Astrocyte (in vitro differentiated cells and primary cell): ENCODE measurements around the gene MIA2. TPM values are rescaled to one million over a fixed set of nuclear protein-coding genes. Genes with fewer than 3 reads are reported as not detected.

ENCODE experiments used
- DNase-seq: peaks from one replicate; pipeline ENCODE4 v3.0.0-alpha.2; 2010; ENCODE audit warnings: low read depth
- FAIRE-seq: peaks from 2 replicates; lab custom pipeline; 2011; peaks lifted over from hg19 to GRCh38; lab: Jason Lieb, UNC
- H2AFZ ChIP-seq: 2 replicates; pipeline ENCODE4 v1.6.0; 2012; ENCODE audit warnings: low read depth, low read length, inconsistent platforms
- H3K27ac ChIP-seq: 2 replicates; pipeline ENCODE4 v1.5.1; 2011; ENCODE audit warnings: low read depth, low read length, inconsistent platforms
- H3K27me3 ChIP-seq: 2 replicates; pipeline ENCODE4 v1.6.0; 2011; ENCODE audit warnings: low read length, inconsistent platforms; ENCODE audit not compliant: insufficient read depth
- H3K36me3 ChIP-seq: 2 replicates; pipeline ENCODE4 v1.5.1; 2011; ENCODE audit warnings: low read length, inconsistent platforms; ENCODE audit not compliant: insufficient read depth
- H3K4me1 ChIP-seq: 2 replicates; pipeline ENCODE4 v1.5.1; 2011; ENCODE audit warnings: low read length, inconsistent platforms; ENCODE audit not compliant: insufficient read depth
- H3K4me2 ChIP-seq: 2 replicates; pipeline ENCODE4 v1.6.0; 2012; ENCODE audit warnings: low read length, inconsistent platforms
- H3K4me3 ChIP-seq: 2 replicates; pipeline ENCODE4 v1.5.1; 2011; ENCODE audit warnings: low read depth, mild to moderate bottlenecking, low read length, inconsistent platforms; ENCODE audit not compliant: insufficient read depth
- H3K79me2 ChIP-seq: 2 replicates; pipeline ENCODE4 v1.6.0; 2012; ENCODE audit warnings: mild to moderate bottlenecking, low read length, inconsistent platforms; ENCODE audit not compliant: insufficient read depth
- H3K9ac ChIP-seq: 2 replicates; pipeline ENCODE4 v1.6.0; 2012; ENCODE audit warnings: mild to moderate bottlenecking, low read length, inconsistent platforms
- H3K9me3 ChIP-seq: 2 replicates; pipeline ENCODE4 v1.5.1; 2012; ENCODE audit warnings: low read depth, mild to moderate bottlenecking, low read length, inconsistent platforms; ENCODE audit not compliant: insufficient read depth
- H4K20me1 ChIP-seq: 2 replicates; pipeline ENCODE4 v1.6.0; 2012; ENCODE audit warnings: low read length, inconsistent platforms; ENCODE audit not compliant: insufficient read depth
- H3K27ac Mint-ChIP-seq: one replicate; pipeline ENCODE4 v1.8.0; 2021; ENCODE audit warnings: mild to moderate bottlenecking, mixed read lengths; ENCODE audit not compliant: unreplicated experiment
- H3K27me3 Mint-ChIP-seq: one replicate; pipeline ENCODE4 v1.8.0; 2021; ENCODE audit warnings: low read depth, mixed read lengths; ENCODE audit not compliant: unreplicated experiment
- H3K36me3 Mint-ChIP-seq: one replicate; pipeline ENCODE4 v1.8.0; 2021; ENCODE audit warnings: low read depth, mixed read lengths; ENCODE audit not compliant: unreplicated experiment
- H3K4me1 Mint-ChIP-seq: one replicate; pipeline ENCODE4 v1.8.0; 2021; ENCODE audit warnings: low read depth, mixed read lengths; ENCODE audit not compliant: unreplicated experiment
- H3K4me3 Mint-ChIP-seq: one replicate; pipeline ENCODE4 v1.8.0; 2021; ENCODE audit warnings: mild to moderate bottlenecking, moderate library complexity, mixed read lengths; ENCODE audit not compliant: unreplicated experiment
- H3K9me3 Mint-ChIP-seq: one replicate; pipeline ENCODE4 v1.8.0; 2021; ENCODE audit warnings: mild to moderate bottlenecking, mixed read lengths; ENCODE audit not compliant: unreplicated experiment
- CTCF ChIP-seq: IDR thresholded peaks from 2 replicates; pipeline ENCODE4 v1.5.1; 2011; ENCODE audit warnings: low read depth, mild to moderate bottlenecking, inconsistent platforms, low read length, moderate library complexity; ENCODE audit not compliant: insufficient read depth
- EZH2 ChIP-seq: IDR thresholded peaks from 2 replicates; pipeline ENCODE4 v1.6.1; 2012; ENCODE audit warnings: mild to moderate bottlenecking, low read length, inconsistent platforms; ENCODE audit not compliant: insufficient read depth
- total RNA-seq: library from RNA; stranded (reverse); gene quantifications from 2 replicates; pipeline ENCODE4 v1.2.1, GENCODE V29; 2021

MIA2 gene
- total RNA-seq, 1 donor from 2014 or later, result 18.2 TPM

- Histone ChIP-seq H3K27ac (peak within 1 kb of the TSS; percentile 100), H3K4me3 (peak within 1 kb of the TSS; percentile 91), H3K9ac (peak within 1 kb of the TSS; percentile 100), H3K9me3 (no peaks in the 10 kb centered on the region), H3K4me1 (peaks cover 10% of the 10 kb centered on the region), H3K36me3 (no peaks in the 10 kb centered on the region), H4K20me1 (peaks cover 28% of the 10 kb centered on the region), H3K27me3 (no peaks in the 10 kb centered on the region), H3K79me2 (peaks cover 43% of the 10 kb centered on the region), H3K4me2 (peak within 1 kb of the TSS; percentile 99), H2AFZ (peak within 1 kb of the TSS; percentile 100)
- TF ChIP-seq CTCF, result no peak
- TF ChIP-seq EZH2, result no peak
- H3K9me3 Mint-ChIP-seq, result no peaks in the 10 kb centered on the region
- peaks cover 14% of the 10 kb centered on the region for H3K4me1 Mint-ChIP-seq
- FAIRE-seq (no peak), DNase-seq (peak; percentile 93)
- no peaks in the 10 kb centered on the region for H3K27me3 Mint-ChIP-seq
- peak within 1 kb of the TSS; percentile 96 for H3K4me3 Mint-ChIP-seq
- H3K27ac Mint-ChIP-seq, result peak within 1 kb of the TSS; percentile 100
- H3K36me3 Mint-ChIP-seq, result no peaks in the 10 kb centered on the region
These were observed 198.5 kb downstream of the MIA2 start, which contains the start of gene FBXO33 for GRCh38 chr14:39432179-39432618. FBXO33 (minus strand) TSS chr14:39432433; CDS start chr14:39432162, 271 bp downstream.

- peak overlapping the region; percentile 93 for H3K4me2 ChIP-seq
- peaks cover 28% of the 10 kb centered on the region for H4K20me1 ChIP-seq
- DNase-seq (peak; percentile 78), FAIRE-seq (no peak)
- no peaks in the 10 kb centered on the region for H3K27me3 ChIP-seq
- peaks cover 14% of the 10 kb centered on the region for H3K4me1 Mint-ChIP-seq
- TF ChIP-seq CTCF (no peak), EZH2 (no peak)
- H3K4me1 ChIP-seq, result peaks cover 10% of the 10 kb centered on the region
- no peaks in the 10 kb centered on the region for H3K36me3 ChIP-seq
- H3K9me3 Mint-ChIP-seq, result no peaks in the 10 kb centered on the region
- H3K27me3 Mint-ChIP-seq, result no peaks in the 10 kb centered on the region
- peak overlapping the region; percentile 83 for H3K4me3 ChIP-seq
- peaks cover 39% of the 10 kb centered on the region for H3K79me2 ChIP-seq
- no peaks in the 10 kb centered on the region for H3K36me3 Mint-ChIP-seq
- H3K27ac Mint-ChIP-seq, result peak overlapping the region; percentile 92
- H3K9ac ChIP-seq, result peak overlapping the region; percentile 88
- peak overlapping the region; percentile 95 for H2AFZ ChIP-seq
- H3K27ac ChIP-seq, result peak overlapping the region; percentile 86
- H3K9me3 ChIP-seq, result no peaks in the 10 kb centered on the region
- H3K4me3 Mint-ChIP-seq, result peak overlapping the region; percentile 90
These were observed 199.1 kb downstream of the MIA2 start for GRCh38 chr14:39432619-39433451.

- H3K27ac ChIP-seq, result peak overlapping the region; percentile 86
- no peak for FAIRE-seq
- peak overlapping the region; percentile 90 for H3K4me3 Mint-ChIP-seq
These were observed 199.7 kb downstream of the MIA2 start for GRCh38 chr14:39433452-39433813.

More at GRCh38 chr14:39433452-39433813, 199.7 kb downstream of the MIA2 start:
- Histone ChIP-seq H3K4me1 (peaks cover 10% of the 10 kb centered on the region), H3K36me3 (no peaks in the 10 kb centered on the region), H3K9me3 (no peaks in the 10 kb centered on the region), H3K4me3 (peak overlapping the region; percentile 83), H4K20me1 (peaks cover 24% of the 10 kb centered on the region), H3K4me2 (peak overlapping the region; percentile 93), H2AFZ (peak overlapping the region; percentile 38), H3K79me2 (peaks cover 33% of the 10 kb centered on the region), H3K27me3 (no peaks in the 10 kb centered on the region), H3K9ac (peak overlapping the region; percentile 88)
- no peaks in the 10 kb centered on the region for H3K36me3 Mint-ChIP-seq
- H3K27ac Mint-ChIP-seq, result peak overlapping the region; percentile 92
- no peaks in the 10 kb centered on the region for H3K27me3 Mint-ChIP-seq
- DNase-seq, result no peak
- TF ChIP-seq EZH2 (no peak), CTCF (no peak)
- H3K9me3 Mint-ChIP-seq, result no peaks in the 10 kb centered on the region
- peaks cover 14% of the 10 kb centered on the region for H3K4me1 Mint-ChIP-seq
